GM19351 (cell line): ENCODE data around the gene RTP1.
"Not testable (repeated sequence)": the region's sequence is repeated elsewhere in the genome, so short reads cannot be mapped to it uniquely, and the experiment has no call there.

Source experiments
- ATAC-seq: cut with Tn5 transposase; IDR thresholded peaks from one replicate; pipeline ENCODE4 v1.9.1; 2021; ENCODE audit warnings: mild to moderate bottlenecking, moderate library complexity; ENCODE audit not compliant: unreplicated experiment

Gene RTP1, protein sequence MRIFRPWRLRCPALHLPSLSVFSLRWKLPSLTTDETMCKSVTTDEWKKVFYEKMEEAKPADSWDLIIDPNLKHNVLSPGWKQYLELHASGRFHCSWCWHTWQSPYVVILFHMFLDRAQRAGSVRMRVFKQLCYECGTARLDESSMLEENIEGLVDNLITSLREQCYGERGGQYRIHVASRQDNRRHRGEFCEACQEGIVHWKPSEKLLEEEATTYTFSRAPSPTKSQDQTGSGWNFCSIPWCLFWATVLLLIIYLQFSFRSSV

DNA sequence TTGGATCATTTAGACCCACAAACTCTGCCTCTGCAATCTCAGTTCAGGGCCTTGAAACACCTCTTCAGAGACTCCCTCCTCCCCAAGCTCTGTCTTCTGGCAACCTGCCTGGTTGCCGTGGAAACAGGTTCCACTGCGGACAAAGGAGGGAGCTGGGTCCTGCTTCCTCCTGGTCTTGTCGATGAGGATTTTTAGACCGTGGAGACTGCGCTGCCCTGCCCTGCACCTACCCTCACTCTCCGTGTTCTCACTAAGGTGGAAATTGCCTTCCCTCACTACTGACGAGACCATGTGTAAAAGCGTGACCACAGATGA, at the start of gene RTP1:
Gene RTP1, plus strand, starts transcription at position 152 of the 315 bp plus-strand sequence. Its CDS starts 30 bp downstream, at position 182.
- ATAC-seq = no peak

DNA sequence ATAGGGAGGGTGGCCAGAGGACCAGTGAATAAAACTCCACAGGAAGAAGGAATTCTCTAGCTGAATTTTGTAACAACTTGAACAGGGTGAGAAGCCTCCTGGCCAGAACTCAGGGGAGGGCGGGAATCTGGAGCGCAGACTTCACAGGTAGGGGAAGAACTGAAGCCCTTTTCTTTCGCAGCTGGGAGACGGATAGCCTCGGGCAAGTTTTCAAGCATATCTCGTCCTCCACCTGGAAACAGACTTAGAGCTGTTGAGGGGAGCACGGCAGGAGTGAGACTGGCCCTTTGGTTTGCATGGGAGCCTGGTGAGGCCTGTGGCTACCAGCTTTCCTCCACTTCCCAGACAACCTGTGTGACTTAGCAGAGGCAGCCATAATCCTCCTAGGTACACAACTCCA, 47.1 kb upstream of the RTP1 start:
- no peak for ATAC-seq

- peak; percentile 53 for ATAC-seq
These were observed 46.7 kb upstream of the RTP1 start for GRCh38 chr3:187150599-187150998.

- no peak for ATAC-seq
These were observed 35.7 kb upstream of the RTP1 start for GRCh38 chr3:187161556-187161955.

DNA sequence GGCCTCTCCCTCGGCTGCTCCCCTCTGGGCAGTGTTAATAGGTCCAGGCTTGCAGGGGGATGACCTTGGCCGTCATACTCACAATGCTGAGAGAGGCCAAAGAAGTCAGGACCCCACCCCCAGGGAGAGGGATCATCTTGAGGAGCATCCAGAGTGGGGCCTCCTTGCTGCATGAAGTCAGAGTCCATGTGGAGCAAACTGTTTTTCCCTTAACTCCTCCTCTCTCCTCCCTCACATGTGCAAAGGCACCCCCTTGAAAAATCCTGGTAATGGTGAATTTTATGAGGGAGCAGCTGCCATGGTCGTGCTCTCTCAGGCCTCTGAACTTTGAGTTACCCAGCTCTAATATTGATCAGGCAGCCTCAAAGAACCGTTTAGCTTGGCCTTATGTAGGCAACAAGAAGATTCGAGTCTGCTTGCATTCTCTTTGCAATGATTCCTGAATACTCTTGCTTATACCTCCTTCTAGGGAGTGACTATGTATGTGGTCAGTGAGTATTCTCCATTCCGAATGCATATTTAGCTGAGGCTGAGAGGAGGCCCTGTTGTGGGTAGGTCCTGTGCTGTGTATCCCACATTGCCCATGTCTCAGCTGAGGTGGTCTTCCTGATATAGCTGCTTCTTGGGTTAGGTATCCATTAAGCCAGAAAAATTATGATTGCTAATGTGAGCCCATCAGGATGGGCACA, 34.9 kb upstream of the RTP1 start:
- ATAC-seq = no peak

DNA sequence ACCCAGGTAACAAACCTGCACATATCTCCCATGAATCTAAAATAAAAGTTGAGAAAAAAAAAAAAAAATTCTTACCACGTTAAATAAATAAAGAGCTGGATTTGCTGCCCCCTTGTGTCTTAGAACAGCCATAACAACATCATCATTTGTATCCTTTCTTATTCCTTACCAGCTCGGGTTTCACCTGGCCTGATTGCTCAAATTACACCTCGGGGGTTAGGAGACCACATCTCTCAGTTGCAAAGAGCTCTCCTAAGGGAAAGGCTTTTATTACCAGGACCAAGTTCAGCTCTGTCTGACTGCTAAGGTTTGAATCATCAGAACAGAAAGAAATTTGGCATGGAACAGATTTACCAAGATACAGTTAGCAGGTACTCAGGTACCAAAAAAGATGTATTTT, 32.1 kb upstream of the RTP1 start:
- no peak for ATAC-seq

- no peak for ATAC-seq
These were observed 30.5 kb upstream of the RTP1 start for GRCh38 chr3:187166750-187167149.

DNA sequence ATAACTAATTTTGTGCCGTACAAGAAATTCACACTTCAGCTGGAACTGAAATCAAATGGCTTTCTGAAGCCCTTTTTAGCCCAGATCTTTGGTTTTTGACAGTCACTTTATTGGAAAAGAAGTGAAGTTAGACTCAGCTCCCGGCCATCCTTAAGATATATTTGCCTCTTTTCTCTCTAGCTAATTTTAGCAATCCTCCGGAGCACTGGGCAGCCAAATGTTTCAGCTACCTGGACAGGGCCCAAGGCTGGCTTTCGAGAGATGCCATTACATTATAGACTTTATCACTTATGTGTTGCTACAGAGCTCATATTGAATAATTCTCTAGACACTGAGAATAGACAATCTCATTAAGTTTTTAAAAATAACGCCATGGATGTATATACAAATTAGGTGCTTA, 29.5 kb upstream of the RTP1 start:
- no peak for ATAC-seq

GRCh38 chr3:187169231-187169960, 27.9 kb upstream of the RTP1 start:
- no peak for ATAC-seq

DNA sequence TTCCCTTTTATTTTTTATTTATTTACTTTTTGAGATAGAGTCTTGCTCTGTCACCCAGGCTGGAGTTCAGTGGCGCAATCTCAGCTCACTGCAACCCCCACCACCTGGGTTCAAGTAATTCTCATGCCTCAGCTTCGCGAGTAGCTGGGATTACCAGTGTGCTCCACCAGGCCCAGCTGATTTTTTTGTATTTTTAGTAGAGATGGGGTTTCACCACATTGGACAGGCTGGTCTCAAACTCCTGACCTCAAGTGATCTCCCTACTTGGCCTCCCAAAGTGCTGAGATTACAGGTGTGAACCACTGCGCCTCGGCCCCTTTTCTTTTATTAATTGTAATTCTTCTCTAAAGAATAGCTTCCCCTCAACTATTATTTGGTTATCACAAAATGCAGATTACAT, 26.4 kb upstream of the RTP1 start:
- ATAC-seq = not testable (repeated sequence)

DNA sequence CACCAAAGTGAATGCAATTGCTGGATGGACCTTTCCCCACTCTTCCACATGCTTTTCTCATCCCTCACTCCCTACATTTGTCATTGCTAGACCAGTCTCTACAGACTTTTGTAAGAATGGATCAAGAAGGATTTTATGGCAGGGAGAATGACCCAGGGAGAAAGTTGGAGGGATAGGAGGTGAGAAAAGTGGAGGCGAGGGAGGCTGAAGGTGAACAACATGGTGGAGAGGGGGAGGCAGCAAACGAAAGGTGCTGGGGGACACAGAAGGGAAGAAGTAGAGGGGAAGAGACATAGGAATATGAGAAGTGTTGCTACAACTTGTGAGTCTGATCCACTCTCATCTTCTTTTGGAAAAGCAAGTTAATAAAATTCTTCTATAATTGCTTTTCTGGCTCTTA, 24.4 kb upstream of the RTP1 start:
- ATAC-seq = no peak

DNA sequence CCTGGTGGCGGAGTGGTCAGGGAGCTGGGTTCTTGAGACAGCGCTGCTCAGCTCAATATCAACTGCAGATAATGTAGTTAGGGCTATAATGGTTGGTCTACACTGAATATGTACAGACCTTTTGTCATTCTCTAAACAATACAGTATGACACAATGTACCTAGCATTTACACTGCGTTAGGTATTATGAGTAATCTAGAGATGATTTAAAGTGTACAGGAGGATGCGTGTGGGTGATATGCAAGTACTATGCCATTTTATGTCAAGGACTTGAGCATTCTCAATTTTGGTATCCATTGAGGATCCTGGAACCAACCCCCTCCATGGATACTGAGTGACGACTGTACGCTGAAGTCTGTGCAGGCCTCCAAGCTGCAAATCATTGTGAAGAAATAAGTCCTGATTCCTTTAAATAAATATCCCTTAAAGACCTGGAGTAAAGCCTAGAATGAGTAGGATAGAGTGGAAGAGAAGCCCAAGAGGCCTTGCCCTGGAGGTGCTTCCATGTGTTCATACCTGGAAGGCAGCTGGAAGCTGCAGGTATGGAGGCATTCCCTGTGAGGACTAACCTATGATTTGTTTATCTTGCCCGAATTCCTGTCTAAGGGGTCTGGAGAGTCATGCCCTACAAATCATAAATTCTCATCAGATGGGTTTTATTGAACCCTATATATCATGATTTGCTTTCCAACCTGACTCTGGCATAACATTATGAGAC, 15.7 kb upstream of the RTP1 start:
- no peak for ATAC-seq

- ATAC-seq = peak; percentile 46
These were observed 13.9 kb upstream of the RTP1 start for GRCh38 chr3:187183210-187183862.

GRCh38 chr3:187183903-187184302, 13.4 kb upstream of the RTP1 start:
- ATAC-seq = no peak

DNA sequence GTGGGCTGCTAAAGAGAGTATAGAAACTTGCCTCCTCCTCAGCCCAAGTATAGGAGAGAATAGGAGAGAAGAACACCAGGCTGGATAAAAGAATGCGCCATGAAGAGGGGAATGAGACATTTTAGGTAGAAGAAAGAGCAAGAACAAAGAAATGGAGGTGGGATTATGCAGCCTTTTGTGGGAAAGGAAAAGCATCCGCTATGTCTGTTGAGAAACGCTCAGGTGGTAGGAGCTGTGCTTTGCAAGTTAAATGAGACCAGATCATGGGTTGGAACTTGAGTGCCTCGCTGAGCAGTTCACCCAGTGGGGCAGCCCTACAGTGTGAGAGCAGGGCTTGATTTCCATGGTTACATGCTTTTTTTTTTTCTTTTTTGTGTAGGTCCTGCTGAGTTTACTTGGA, 11.5 kb upstream of the RTP1 start:
- ATAC-seq = no peak

DNA sequence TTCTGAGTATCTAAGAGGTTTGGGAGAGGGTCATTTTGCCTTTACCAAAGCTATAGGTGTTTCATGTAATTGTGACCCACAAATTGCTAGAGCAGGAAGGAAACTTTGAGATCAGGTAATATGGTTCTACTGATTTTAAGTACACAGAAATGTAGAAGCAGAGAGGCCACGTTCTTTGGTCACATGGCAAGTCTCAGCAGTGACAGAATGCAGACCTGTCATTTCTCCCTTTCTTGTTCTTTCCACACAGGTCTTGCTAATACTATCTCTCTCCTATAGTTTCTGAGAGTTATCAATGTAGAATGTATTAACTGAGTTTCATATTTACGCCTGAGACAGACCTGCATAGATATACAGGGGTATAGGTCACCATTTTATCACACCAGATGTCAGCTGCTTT, 10.9 kb upstream of the RTP1 start:
- peak; percentile 14 for ATAC-seq

GRCh38 chr3:187186801-187187421, 10.4 kb upstream of the RTP1 start:
- peak; percentile 70 for ATAC-seq

DNA sequence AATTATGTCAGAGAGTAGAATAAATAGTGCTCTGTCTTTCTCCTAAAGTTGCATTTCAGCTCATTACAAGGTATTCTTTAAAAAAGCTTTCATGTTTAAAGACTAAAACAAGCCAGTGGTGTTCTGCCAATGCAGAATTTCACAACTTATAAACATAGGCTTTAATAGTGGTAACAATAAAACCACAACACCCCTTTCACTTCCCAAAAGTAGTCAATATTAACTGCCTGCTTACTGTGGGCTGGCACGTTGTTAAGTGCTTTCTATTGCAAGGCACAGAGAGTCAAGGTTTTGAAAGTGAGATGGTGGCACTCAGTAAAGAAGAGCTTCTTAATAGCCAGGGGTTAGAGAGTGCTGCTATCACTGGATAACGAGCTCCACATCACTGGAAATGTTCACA, 8.4 kb upstream of the RTP1 start:
- ATAC-seq = no peak

DNA sequence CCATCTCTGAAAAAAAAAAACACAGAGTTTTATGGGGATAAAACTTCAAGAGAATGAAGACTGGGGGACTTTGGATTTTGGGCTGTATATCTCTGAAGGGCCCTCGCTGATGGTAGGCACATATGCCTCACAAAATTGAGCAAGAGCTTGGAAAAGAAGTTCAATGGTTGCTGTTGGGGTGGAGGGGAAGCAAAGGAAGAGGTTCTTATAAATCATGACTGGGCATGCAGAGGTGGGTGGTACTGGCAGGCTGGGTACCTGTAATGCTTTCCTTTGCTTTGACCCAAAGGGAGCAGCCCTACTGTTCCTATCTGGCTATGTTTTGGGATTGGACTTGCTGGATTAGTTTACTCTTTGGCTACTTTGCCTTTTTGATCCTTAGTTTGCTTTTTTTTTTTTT, 6.0 kb upstream of the RTP1 start:
- ATAC-seq = no peak

GRCh38 chr3:187193181-187193580, 4.1 kb upstream of the RTP1 start:
- ATAC-seq = no peak
